Stimulated activated CD4-positive, alpha-beta T cell treated with anti-CD3 and anti-CD28 coated beads, Interleukin-1b, Interleukin-23, amount 100 ng/mL, for 48 hours (primary cell): ENCODE results near the gene NDUFC2.
"Not testable (repeated sequence)": the region's sequence is repeated elsewhere in the genome, so short reads cannot be mapped to it uniquely, and the experiment has no call there.

Source experiments
- DNase-seq: peaks from one replicate; pipeline ENCODE4 v3.0.0-alpha.2; 2020

The NDUFC2 gene

DNA sequence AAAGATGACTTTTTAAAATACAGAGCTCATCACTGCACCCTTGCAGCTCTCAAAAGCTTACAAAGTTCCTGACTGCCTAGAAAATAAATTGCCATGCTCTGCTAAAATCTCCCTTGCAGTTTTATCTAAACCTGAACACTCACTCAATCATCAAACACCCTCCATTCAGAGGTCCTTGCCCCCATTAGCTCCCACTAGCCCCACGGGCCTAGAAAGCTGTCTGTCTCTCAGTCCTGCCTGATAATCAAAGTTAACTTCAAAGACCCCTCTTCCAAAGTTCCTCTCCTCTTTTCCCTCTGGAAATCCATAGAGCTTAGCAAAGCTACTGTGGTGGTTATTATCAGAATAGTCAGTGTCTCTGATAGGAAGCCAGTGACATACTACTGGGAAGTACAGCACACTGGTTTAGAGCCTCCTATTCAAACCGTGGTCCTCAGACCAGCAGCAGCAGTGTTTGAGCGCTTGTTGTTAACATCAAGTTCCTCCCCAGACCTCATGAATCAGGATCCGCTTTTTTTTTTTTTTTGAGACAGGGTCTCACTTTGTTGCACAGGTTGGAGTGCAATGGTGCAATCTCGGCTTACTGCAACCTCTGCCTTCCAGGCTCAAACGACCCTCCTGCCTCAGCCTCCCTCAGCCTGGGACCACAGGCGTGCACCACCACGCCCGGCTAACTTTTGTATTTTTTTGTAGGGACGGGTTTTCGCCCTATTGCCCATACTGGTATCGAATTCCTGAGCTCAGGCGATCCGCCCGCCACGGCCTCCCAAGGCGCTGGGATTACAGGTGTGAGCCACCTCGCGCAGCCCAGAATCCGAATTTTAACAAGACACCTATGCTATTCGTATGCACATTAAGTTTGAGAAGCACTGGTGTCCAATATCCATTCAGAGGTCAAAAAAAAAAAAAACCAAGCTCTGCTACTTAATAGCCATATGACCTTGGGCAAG lies 1.2 kb downstream of the NDUFC2 start:
- DNase-seq = no peak

DNA sequence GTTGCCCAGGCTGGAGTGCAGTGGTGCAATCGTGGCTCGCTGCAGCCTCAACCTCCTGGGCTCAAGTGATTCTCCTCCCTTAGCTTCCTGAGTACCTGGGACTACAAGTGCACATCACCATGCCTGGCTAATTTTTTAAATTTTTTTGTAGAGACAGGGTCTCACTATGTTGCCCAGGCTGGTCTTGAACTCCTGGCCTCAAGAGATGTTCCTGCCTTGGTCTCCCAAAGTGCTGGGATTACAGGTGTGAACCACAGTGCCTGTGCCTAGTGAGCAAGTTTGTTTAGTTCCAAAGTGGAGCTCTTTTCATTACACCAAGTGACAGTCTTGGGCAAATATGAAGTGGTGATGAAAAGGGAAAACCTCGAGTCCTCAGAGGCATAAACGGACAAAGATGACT lies 2.1 kb downstream of the NDUFC2 start:
- DNase-seq = not testable (repeated sequence)

DNA sequence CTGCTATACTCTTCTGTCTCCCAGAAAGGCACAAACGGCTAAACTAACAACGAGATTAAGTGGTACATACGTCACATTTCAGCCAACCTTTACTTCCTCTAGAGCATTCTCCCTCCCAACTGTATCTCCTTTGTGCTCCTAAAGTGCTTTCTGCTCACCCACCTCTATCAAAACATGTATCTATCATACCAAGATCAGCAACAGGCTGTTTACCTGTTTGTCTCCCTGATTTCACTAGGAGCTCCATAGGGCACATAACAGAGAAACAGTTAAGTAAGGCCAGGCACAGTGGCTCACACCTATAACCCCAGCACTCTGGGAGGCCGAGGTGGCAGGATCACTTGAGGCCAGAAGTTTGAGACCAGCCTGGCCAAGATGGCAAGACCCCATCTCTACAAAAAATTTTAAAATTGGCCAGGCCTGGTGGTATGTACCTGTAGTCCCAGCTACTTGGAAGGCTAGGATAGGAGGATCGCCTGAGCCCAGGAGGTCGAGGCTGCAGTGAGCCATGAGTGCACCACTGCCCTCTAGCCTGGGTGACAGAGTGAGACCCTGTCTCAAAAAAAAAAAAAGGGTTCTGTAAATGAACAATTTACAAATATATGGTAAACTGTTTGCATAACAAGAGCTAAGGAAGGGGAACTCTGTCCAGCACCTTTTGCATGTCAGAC lies 2.8 kb downstream of the NDUFC2 start:
- no peak for DNase-seq

DNA sequence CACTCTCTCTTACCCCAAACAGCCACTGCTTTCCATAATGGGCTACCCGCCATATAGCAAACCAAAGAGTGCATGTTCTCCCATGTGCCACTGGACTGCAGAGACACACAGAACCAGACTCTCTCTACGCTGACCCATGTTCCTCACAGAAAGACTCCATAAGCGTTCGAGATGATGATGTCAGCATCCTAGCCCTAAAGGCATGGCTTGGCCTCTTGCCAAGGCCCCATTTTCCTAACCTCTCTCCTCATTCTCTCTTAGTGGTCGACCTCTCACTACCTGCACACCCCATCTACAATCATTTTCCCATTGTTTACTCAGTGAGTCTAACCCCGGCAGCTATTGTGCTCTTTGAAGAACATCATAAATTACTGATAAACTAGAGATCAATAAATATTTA lies 4.9 kb downstream of the NDUFC2 start:
- no peak for DNase-seq

DNA sequence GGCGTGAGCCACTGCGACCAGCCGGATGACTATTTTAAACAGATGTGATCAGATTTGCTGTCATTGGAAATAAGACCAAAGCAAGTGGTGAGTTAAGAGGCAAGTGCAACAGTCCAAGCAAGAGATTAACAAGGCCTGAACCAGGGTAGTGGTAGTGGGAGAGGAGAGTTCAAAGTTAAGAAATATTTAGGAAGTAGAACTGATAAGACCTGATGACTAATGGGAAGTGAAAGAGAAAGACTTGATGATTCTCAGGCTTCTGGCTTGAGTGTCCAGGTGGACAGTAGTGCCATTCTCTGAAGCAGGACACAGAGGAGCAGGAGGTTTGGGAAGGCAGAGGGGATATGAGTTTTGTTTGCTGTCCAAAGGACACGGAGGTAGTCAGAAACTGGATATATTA lies 7.2 kb downstream of the NDUFC2 start:
- no peak for DNase-seq

DNA sequence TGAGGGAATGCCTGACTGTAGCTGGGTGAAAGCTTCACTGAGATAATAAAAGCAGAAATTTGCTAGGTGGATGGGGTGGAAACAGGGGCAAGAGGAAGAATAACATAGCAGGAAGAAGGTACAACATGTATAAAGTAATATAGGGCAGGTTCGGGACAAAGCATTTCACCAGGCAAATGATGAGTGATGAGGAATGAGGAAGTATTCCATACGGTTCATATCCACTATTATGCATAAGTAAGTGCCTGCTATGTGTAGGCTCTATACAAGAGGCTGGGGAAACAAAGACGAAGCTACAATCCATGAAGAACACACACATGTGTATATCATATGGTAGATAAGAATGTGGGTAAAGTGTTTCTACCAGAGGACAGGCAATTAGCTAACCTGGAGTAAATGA lies 7.9 kb downstream of the NDUFC2 start:
- no peak for DNase-seq

DNA sequence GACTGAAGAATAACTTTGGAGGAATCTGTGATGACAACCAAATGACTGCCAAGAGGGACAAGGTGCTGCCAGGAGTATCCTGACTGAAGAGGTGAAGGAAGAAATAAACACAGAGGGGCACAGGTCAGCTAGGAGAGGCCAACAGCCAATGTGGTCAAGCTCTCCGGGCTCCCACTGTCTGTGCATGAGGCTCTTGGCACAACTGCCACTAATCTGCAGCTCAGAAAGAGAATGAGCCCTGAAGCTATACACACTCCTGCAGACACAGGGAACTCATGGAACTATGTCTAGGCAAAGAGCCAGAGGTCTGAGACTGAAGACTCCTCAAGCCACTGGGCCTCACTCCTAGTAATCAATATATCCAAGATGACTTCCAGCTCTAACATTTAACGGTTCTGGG lies 9.0 kb downstream of the NDUFC2 start:
- DNase-seq = no peak

DNA sequence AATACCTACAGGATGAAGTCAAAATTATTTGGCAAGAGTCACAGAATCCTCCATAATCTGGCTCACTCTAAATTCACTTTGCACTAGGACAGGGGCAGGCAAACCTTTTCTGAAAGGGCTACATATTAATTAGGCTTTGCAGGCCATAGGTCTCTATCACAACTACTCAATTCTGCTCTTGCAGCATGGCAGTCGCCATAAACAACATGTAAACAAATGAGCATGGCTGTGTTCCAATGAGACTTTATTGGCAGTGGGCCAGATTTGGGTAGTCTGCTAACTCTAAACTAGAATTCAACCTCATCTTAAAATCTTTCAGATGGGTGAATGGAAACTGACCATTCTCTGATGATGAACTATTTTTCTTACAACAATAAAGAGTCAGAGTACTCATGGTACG lies 10.2 kb downstream of the NDUFC2 start:
- no peak for DNase-seq

DNA sequence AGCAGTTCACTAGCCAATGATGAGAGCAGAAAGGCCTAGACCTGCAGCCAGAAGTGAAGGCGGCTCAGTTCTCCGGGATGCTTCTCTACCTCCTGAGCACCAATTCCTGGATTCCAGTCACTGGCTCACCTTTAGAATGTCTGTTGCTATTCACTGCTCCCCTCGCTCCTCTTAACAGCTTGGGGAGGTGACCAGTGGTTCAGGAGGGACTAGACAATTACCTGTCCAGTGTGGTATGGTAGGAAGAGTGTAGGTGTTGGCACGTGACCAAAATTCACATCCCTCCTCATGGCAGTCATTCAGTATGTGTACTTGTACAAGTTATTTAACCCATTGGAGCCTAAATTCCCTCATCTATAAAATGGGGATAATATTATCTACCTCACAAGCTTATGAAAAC lies 12.0 kb downstream of the NDUFC2 start:
- DNase-seq = no peak

DNA sequence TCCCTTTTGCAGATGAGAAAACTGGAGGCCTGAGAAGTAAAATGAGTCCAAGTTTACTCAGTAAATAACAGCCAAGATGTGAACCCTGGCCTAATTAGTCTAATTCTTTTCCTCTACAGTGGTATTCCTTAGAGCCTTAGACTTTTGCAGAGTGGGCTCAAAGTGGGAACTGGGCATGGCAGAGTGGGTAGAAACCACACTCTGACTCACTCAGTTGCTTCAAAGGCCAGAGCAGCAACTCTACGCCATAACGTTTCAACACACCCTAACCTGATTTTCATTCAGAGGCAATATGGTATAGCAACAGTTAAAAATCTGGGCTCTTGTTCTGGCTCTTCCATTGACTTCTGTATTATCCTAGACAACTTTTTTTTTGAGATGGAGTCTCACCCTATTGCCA lies 13.2 kb downstream of the NDUFC2 start:
- no peak for DNase-seq

DNA sequence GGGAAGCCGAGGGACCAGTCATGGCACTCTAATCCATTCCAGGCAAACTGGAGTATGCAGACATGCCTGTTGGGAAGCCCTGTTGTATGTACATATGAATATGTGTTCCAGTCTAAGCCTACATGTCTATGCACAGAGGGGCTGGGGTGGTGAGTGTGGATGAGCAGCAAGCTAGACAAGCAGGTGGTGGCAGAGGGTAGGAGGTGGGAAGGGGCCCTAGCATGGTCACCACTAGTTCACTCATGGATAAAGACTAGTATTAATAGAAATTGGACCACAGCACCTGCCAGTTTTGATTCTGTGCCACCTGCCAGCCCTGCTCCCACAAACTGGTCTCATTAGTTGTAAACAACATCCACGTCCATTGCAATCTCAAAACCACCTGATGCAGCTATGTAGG lies 14.5 kb downstream of the NDUFC2 start:
- no peak for DNase-seq

DNA sequence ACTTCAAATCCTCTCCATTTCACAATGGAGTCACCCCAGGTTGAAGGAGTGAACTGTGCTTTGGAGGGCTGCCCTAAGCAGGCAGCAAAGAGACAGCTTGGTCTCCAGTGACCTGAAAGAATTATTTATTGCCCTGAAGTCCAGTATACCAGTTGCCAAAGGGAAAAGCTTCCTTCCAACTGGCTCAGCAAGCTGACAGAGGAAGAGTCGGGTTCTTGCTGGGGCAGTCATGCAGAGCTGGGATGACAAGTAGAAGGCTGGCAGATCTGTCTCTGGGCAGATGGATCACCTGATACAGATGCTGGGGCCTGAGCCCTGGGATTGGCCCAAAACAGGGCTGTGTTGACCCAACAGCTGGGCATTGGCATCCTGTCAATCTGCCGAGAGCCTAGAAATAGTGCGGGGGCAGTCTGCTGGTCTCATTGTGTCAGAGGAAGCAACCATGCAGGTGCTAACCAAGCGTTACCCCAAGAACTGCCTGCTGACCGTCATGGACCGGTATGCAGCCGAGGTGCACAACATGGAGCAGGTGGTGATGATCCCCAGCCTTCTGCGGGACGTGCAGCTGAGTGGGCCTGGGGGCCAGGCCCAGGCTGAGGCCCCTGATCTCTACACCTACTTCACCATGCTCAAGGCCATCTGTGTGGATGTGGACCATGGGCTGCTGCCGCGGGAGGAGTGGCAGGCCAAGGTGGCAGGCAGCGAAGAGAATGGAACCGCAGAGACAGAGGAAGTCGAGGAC lies 16.1 kb downstream of the NDUFC2 start, which contains the start of gene THRSP:
THRSP (plus strand) TSS at position 422 of the 742 bp plus-strand sequence; CDS start at position 443, 21 bp downstream.
- DNase-seq = no peak

DNA sequence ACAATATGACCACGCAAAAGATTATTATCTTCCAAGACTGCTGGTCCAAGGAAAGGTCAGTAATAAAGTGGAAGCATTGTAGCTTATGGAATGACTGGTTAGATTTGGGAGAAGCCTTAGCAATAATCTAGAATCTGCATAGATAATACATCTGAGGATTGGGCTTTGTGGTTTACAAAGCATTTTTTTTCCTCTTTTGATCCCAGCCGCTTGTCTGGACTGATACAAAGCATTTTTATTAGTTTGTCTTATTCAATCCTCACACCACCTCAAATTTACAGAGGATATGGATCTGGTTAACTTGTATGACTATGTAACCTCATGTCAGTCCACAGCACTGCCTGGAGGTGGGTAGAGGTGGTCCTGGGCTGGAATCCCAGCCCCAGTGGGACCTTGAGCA lies 17.0 kb downstream of the NDUFC2 start:
- DNase-seq = no peak

DNA sequence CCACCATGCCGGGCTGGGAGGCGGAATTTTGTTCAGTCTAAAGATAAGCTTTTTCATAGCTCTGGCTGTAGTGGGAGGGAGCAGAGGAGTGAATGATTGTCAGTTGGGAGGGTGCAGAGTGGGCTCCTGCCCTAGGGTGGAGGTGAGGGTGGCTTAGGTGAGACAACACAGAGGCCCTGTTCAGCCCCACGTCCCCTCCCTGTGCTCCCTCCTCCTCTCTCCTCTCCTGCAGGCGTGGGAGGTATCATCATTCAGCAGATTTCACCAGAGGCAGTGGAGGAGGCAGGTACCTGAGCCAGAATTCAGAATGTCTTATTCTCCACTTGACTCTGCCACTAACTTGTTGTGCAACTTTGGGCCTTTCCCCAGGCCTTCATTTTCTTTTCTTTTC lies 17.7 kb downstream of the NDUFC2 start:
- DNase-seq = no peak

DNA sequence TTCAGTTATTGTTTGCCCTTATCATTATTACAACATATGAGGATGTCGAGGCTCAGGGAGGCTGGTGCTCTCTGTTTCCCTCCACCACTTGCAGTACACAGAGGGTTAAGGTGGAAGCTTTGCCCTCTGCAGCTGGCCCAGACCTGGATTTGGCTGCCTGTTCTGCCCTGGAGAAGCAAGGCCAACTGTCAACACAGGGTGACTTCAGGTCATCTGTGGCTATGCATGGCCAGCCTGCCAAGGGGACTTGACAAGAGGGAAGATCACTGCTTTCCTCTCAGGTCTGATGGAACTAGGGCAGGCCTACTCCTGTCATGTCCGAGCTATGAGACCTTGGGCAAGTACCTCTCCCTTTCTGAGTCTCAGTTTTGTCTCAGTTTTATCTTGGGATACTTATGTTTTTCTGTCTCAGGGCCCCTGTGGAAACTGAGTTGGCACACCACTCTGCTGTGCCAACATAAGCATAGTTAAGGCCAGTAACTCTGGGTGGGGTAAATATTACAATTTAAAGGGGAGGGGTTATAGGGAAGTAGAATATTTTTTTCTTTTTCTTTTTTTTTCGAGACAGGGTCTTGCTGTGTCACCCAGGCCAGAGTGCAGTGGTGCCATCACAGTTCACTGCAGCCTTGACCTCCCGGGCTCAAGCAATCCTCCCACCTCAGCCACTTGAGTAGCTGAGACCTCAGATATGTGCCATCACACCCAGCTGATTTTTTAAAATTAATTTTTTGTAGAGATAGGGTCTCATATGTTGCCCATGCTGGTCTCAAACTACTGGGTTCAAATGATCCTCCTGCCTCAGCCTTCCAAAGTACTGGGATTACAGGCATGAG lies 18.4 kb downstream of the NDUFC2 start:
- no peak for DNase-seq

DNA sequence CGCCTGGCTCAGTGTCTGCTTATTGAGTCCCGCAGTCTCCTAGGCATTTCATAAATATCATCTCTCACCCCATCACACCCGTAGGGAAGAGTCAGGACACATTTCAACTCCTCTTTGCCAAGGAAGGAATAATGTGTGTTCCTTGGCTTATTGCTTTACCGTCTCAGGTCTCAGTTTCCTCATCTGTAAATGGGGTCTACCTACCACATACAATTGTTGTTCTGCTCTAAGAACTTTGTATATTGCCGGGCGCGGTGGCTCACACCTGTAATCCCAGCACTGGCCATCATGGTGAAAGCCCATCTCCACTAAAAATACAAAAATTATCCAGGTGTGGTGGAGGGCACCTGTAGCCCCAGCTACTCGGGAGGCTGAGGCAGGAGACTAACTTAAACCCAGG lies 19.1 kb downstream of the NDUFC2 start:
- no peak for DNase-seq

DNA sequence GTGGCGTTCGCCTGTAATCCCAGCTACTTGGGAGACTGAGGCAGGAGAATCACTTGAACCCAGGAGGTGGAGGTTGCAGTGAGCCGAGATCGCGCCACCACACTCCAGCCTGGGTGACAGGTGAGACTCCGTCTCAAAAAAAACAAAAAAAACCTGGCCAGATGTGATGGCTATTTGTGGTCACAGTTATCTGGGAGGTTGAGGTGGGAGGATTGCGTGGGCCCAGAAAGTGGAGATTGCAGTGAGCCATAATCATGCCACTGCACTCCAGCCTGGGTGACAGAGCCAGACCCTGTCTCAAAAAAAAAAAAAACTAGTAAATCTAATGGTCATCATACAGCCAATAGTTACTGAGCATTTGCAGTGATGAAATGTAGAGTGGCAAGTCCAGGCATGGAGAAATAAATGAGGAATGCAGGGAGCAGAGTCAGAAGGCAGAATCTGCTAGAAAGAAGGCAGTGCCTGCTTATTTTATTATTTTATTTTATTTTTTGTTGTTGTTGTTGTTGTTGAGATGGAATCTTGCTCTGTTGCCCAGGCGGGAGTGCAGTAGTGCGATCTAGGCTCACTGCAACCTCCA lies 19.8 kb downstream of the NDUFC2 start:
- not testable (repeated sequence) for DNase-seq

DNA sequence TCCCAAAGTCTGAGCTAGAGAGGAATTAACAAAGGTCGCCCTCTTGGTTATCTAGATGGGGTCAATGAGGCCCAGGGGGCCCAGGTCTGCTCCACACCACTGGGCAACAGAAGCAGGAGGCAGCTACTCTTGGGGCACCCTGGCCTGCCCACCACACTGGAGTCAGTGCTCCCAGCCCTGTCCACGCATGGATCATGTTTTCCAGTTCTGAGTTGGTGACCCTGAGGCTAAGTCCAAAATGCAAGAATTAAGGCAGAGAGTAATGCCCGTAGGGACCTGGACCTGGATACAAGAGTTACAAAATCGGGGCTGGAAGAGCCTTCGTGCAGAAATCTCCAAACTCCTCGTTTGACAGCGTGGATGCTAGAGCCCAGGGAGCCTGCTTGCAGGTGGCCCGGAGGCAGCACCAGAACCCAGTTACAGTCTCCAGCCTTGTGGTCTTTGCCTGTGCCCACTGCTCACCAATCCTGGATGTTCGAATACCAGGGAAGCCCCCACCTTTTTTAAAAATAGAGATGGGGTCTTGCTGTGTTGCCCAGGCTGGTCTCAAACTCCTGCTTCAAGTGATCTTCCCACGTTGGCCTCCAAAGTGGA lies 22.1 kb downstream of the NDUFC2 start:
- DNase-seq = no peak

DNA sequence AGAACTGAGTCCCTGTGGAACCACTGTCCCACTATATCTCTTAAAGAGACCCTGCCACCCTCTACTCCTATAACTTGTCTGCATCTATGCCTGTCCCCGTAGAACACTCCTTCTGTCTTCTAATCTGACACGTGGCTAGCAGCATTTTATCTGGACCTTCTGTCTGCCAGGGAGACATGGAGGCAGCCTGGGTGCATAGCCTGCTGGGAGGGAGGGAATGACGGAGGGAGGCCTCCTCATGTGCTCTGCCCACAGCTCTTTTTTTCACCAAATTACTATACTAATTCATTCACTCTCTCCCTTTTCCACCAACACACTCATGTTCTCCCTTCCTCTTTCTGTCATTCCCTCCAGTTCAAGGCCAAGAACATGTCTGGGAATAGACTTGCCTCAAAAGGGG lies 23.6 kb downstream of the NDUFC2 start:
- DNase-seq = no peak

DNA sequence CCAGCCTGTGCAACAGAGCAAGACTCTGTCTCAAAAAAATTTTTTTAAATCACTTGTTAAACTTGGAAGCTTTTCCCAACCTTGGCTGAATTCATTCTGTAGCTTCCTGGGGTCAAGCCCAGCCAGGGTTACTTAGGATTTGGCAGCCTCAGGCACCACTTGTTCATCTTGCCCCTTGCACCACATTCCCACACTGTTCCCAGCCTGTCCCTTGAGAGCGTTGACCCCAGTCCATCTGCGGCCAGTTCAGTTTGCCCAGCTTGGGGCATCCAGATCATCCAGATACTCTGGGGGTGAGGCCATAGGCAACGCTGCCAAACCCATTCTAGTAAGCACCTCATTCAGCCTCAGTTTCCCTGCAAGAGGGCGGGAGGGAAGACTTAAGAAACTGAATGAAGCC lies 24.7 kb downstream of the NDUFC2 start:
- DNase-seq = no peak

DNA sequence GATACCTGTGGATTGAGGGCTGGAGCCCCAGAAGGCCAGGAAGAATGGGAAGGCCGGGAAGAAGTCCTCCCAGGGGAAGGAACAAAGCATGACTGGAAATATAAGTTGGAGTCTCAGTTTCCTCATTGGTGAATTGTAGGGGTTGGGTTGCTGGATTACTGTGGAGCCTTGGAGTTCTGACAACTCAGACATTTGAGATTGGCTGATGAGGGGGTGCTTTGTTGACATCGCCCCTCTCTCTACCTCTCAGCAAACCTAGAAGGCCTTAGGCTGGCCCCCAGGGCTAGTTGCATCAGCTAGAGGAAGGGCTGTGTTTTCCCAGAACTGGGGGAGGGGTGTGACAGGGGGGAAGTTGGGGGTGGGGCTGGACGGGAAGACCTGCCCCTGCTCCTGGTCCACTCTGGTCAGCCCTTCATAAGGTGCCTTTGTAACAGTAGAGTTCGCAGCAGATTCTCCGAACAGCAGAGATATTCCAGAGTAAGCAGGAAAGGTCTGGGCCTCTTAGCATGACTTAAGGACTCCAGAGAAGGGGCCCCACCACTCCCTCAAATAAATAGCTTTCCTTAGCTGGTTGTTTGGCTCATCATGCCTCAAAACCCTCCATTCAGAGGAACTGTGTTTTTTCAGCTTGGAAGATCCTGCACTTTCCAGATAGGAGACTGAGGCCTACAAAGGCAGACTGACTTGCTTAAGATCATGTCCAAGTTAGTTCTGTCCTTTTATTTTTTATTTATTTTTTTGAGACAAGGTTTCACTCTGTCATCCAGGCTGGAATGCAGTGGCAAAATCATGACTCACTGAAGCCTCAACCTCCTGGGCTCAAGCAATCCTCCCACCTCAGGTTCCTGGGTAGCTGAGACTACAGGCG lies 28.5 kb downstream of the NDUFC2 start:
- DNase-seq = no peak
